ENCODE data around the gene TRIM46. TPM values are rescaled to one million over a fixed set of nuclear protein-coding genes. Genes with fewer than 3 reads are reported as not detected.

The TRIM46 gene
- total and polyA plus RNA-seq, 2 of the 13 experiments (the other 11 are each of a cell fraction or from before 2014, with no cell fraction given): 0.04 to 0.09 TPM

DNA sequence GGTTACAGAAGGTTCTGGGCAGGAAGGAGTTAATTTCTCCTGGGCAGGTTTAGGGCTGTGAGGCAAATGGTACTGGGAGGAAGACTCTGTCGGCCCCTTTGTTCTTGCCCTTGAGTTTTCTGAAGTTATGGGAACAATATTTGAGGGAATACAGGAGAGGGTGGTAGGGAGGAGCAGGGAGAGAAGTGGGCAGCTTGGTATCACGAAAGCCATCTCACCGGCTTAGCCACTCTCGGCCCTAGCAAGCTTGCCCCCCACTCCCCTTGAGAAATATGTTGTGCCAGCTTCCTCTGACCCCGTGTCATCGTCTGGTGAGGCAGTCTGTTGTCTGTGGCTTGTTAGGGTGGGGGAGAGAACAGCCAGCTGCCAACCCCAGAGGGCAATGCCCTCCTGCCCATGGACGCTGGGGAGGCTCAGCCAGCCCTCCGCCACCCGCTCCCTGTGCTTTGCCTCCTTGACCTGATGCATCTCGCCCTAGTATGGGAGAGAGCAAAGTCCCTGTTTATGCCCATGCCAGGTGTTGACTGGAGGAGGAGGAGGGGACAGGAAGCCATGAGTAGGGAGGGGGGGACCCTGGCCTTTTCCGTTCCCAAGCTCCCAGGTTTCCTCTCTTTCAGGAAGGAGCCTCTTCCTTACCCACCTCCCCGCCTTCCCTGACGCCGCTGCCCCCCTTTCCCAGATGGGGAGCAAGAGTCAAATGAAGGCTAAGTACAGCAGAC lies 44.7 kb upstream of the TRIM46 start (continued):
- TF ChIP-seq TFDP2 (CRISPR knock-in tag; IDR thresholded peaks at IDR 0.05): peak; percentile 34; the same call in 1 of the 2 replicates
- TF ChIP-seq MAFF (IDR thresholded peaks at IDR 0.05; ENCODE audit: low read depth, low read length): no peak
- TF ChIP-seq PHF20 (CRISPR knock-in tag; IDR thresholded peaks at IDR 0.05): no peak
- peak; percentile 96 for TF ChIP-seq ETV5 (CRISPR knock-in tag; IDR thresholded peaks at IDR 0.05; ENCODE audit: borderline replicate concordance)
- no peak for TF ChIP-seq KLF11 (CRISPR knock-in tag; IDR thresholded peaks at IDR 0.05)
- TF ChIP-seq, protein P1, sequence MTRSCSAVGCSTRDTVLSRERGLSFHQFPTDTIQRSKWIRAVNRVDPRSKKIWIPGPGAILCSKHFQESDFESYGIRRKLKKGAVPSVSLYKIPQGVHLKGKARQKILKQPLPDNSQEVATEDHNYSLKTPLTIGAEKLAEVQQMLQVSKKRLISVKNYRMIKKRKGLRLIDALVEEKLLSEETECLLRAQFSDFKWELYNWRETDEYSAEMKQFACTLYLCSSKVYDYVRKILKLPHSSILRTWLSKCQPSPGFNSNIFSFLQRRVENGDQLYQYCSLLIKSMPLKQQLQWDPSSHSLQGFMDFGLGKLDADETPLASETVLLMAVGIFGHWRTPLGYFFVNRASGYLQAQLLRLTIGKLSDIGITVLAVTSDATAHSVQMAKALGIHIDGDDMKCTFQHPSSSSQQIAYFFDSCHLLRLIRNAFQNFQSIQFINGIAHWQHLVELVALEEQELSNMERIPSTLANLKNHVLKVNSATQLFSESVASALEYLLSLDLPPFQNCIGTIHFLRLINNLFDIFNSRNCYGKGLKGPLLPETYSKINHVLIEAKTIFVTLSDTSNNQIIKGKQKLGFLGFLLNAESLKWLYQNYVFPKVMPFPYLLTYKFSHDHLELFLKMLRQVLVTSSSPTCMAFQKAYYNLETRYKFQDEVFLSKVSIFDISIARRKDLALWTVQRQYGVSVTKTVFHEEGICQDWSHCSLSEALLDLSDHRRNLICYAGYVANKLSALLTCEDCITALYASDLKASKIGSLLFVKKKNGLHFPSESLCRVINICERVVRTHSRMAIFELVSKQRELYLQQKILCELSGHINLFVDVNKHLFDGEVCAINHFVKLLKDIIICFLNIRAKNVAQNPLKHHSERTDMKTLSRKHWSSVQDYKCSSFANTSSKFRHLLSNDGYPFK (CRISPR knock-in tag; IDR thresholded peaks at IDR 0.05; ENCODE audit: borderline replicate concordance): peak; percentile 74; the same call in 1 of the 2 replicates
- peak; percentile 89 for TF ChIP-seq TBX2 (CRISPR knock-in tag; IDR thresholded peaks at IDR 0.05; ENCODE audit: borderline replicate concordance)
- TF ChIP-seq, protein P2, sequence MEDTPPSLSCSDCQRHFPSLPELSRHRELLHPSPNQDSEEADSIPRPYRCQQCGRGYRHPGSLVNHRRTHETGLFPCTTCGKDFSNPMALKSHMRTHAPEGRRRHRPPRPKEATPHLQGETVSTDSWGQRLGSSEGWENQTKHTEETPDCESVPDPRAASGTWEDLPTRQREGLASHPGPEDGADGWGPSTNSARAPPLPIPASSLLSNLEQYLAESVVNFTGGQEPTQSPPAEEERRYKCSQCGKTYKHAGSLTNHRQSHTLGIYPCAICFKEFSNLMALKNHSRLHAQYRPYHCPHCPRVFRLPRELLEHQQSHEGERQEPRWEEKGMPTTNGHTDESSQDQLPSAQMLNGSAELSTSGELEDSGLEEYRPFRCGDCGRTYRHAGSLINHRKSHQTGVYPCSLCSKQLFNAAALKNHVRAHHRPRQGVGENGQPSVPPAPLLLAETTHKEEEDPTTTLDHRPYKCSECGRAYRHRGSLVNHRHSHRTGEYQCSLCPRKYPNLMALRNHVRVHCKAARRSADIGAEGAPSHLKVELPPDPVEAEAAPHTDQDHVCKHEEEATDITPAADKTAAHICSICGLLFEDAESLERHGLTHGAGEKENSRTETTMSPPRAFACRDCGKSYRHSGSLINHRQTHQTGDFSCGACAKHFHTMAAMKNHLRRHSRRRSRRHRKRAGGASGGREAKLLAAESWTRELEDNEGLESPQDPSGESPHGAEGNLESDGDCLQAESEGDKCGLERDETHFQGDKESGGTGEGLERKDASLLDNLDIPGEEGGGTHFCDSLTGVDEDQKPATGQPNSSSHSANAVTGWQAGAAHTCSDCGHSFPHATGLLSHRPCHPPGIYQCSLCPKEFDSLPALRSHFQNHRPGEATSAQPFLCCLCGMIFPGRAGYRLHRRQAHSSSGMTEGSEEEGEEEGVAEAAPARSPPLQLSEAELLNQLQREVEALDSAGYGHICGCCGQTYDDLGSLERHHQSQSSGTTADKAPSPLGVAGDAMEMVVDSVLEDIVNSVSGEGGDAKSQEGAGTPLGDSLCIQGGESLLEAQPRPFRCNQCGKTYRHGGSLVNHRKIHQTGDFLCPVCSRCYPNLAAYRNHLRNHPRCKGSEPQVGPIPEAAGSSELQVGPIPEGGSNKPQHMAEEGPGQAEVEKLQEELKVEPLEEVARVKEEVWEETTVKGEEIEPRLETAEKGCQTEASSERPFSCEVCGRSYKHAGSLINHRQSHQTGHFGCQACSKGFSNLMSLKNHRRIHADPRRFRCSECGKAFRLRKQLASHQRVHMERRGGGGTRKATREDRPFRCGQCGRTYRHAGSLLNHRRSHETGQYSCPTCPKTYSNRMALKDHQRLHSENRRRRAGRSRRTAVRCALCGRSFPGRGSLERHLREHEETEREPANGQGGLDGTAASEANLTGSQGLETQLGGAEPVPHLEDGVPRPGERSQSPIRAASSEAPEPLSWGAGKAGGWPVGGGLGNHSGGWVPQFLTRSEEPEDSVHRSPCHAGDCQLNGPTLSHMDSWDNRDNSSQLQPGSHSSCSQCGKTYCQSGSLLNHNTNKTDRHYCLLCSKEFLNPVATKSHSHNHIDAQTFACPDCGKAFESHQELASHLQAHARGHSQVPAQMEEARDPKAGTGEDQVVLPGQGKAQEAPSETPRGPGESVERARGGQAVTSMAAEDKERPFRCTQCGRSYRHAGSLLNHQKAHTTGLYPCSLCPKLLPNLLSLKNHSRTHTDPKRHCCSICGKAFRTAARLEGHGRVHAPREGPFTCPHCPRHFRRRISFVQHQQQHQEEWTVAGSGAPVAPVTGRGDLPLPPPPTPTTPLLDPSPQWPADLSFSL (CRISPR knock-in tag; IDR thresholded peaks at IDR 0.05): 0 out of 2 replicates have a peak, but pooled peaks have one; percentile 54
- TF ChIP-seq ZNF577 (CRISPR knock-in tag; IDR thresholded peaks at IDR 0.05; ENCODE audit: borderline replicate concordance, low read depth): no peak
- TF ChIP-seq ARID5B (CRISPR knock-in tag; IDR thresholded peaks at IDR 0.05): peak; percentile 57
